HG03159 (cell line): ENCODE data around the gene ADAT3.

Experiments
- ATAC-seq: cut with Tn5 transposase; IDR thresholded peaks from one replicate; pipeline ENCODE4 v1.9.1; 2021; ENCODE audit warnings: mild to moderate bottlenecking, moderate library complexity; ENCODE audit not compliant: unreplicated experiment

The ADAT3 gene

GRCh38 chr19:1912760-1913505 lies 7.7 kb downstream of the ADAT3 start:
- ATAC-seq = no peak

GRCh38 chr19:1913781-1914577 lies 8.8 kb downstream of the ADAT3 start:
- ATAC-seq = no peak

GRCh38 chr19:1914826-1915341 lies 9.7 kb downstream of the ADAT3 start:
- no peak for ATAC-seq

- no peak for ATAC-seq
Measured at GRCh38 chr19:1917146-1917545, 11.9 kb downstream of the ADAT3 start.

- ATAC-seq = no peak
Measured at GRCh38 chr19:1917926-1918325, 12.7 kb downstream of the ADAT3 start.

- ATAC-seq = no peak
Measured at GRCh38 chr19:1918975-1919374, 13.8 kb downstream of the ADAT3 start.

- no peak for ATAC-seq
Measured at GRCh38 chr19:1920644-1921043, 15.4 kb downstream of the ADAT3 start.

- ATAC-seq = no peak
Measured at GRCh38 chr19:1921326-1921725, 16.1 kb downstream of the ADAT3 start.

- no peak for ATAC-seq
Measured at GRCh38 chr19:1921825-1922224, 16.6 kb downstream of the ADAT3 start.

GRCh38 chr19:1922803-1923202 lies 17.6 kb downstream of the ADAT3 start:
- no peak for ATAC-seq

GRCh38 chr19:1923319-1923718 lies 18.1 kb downstream of the ADAT3 start:
- no peak for ATAC-seq

GRCh38 chr19:1924320-1924961 lies 19.2 kb downstream of the ADAT3 start:
- no peak for ATAC-seq

GRCh38 chr19:1925544-1925943 lies 20.3 kb downstream of the ADAT3 start:
- ATAC-seq = no peak

- ATAC-seq = no peak
Measured at GRCh38 chr19:1929021-1929742, 24.0 kb downstream of the ADAT3 start.

- ATAC-seq = no peak
Measured at GRCh38 chr19:1931445-1931844, 26.2 kb downstream of the ADAT3 start.

GRCh38 chr19:1932395-1932794 lies 27.2 kb downstream of the ADAT3 start:
- no peak for ATAC-seq

- no peak for ATAC-seq
Measured at GRCh38 chr19:1933244-1933643, 28.0 kb downstream of the ADAT3 start.

GRCh38 chr19:1933942-1934341 lies 28.7 kb downstream of the ADAT3 start:
- ATAC-seq = no peak

- no peak for ATAC-seq
Measured at GRCh38 chr19:1935484-1936208, 30.4 kb downstream of the ADAT3 start.

- no peak for ATAC-seq
Measured at GRCh38 chr19:1936430-1936829, 31.2 kb downstream of the ADAT3 start.
